Hematopoietic multipotent progenitor cell treated with erythropoietin and hydrocortisone succinate and interleukin-3 and kit ligand, for 8 days (in vitro differentiated cells): ENCODE data around the gene AIFM3.
A peak's percentile ranks its signal among the peaks of the same experiment; 100 is the strongest.
"Not testable (repeated sequence)": the region's sequence is repeated elsewhere in the genome, so short reads cannot be mapped to it uniquely, and the experiment has no call there.

Source experiments
- DNase-seq: peaks from one replicate; pipeline ENCODE4 v3.0.0-alpha.2; 2015

AIFM3 gene

DNA sequence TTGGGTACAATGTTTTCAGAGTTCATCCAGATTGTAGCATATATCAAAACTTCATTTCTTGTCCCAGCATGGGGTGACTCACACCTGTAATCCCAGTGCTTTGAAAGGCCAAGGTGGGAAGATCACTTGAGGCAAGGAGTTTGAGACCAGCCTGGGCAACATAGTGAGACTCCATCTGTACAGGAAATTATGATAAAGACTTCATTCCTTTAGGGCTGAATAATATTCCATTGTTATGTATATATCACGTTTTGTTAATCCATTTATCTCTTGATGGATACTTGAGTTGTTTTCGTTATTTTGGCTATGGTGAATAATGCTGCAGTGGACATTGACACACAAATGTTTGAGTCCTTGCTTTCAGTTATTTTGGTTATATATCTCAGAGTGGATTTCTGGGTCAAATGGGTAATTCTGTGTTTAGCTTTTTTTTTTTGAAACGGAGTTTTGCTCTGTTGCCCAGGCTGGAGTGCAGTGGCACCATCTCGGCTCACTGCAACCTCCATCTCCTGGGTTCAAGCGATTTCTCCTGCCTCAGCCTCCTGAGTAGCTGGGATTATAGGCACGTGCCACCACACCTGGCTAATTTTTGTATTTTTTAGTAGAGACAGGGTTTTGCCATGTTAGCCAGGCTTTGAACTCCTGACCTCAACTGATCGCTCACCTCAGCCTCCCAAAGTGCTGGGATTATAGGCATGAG, 24.7 kb upstream of the AIFM3 start:
- not testable (repeated sequence) for DNase-seq

- DNase-seq = no peak
These were observed 23.7 kb upstream of the AIFM3 start for GRCh38 chr22:20943104-20943933.

GRCh38 chr22:20944042-20944441, 23.0 kb upstream of the AIFM3 start:
- no peak for DNase-seq

DNA sequence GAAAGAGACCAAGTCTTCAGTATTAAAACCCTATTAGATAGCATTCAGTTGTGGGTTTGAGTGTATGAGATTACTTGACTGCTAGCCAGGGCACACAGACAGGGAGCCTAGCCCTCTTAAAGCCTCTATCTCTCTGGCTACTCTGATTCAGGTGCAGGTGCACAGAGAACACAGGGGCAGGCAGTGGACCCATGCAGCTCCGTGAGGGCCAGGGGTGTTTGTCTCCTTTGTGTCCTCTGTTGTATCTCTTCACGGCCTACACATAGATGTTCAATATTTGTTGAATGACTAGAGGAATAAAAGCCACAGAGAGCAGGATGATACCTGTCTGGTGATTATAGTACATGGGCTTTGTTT, 21.5 kb upstream of the AIFM3 start:
- no peak for DNase-seq

DNA sequence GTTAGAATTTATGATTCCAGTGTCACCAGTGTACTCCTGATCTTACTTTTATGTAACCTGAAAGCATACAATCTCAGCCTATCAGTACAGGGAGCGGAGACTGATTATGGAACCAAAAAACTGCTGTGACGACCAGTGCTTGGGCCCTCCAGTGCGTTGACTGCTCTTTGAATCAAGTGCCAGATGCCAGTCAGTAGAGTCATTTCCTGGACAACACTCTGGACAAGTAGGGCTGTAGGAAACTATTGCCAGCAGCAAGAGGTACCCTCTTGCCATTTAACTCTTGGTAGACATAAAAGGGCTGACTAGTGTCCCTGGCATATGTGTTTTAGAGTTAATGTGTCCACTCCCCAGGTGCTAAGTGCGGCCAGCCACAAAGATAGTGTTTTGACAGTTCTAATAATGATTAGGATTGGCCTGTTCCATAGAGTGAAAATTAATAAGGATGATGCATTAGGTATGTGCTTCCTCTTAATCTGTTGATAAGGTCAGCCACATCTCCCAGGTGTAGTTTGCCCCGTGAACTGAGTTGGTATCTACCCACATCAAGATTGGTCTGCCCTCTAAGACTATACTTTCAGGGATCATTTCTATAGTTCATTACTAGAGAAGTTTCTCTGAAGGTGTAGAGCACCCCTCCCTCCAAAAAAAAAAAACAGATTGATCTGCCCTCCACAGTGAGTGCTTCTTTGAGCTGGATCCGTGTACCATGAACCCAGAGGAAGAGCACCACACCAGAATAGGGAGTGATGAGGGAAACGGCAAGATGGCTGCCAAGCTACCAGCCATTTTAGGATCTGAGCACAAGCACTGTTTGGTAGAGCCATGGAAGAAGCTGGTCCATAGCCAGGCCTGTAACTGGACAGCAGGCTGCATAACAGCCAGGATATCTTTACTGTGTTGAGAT, 20.7 kb upstream of the AIFM3 start:
- no peak for DNase-seq

GRCh38 chr22:20946991-20947390, 20.1 kb upstream of the AIFM3 start:
- DNase-seq = no peak

GRCh38 chr22:20948450-20948849, 18.6 kb upstream of the AIFM3 start:
- DNase-seq = no peak

GRCh38 chr22:20948989-20949388, 18.1 kb upstream of the AIFM3 start:
- no peak for DNase-seq

DNA sequence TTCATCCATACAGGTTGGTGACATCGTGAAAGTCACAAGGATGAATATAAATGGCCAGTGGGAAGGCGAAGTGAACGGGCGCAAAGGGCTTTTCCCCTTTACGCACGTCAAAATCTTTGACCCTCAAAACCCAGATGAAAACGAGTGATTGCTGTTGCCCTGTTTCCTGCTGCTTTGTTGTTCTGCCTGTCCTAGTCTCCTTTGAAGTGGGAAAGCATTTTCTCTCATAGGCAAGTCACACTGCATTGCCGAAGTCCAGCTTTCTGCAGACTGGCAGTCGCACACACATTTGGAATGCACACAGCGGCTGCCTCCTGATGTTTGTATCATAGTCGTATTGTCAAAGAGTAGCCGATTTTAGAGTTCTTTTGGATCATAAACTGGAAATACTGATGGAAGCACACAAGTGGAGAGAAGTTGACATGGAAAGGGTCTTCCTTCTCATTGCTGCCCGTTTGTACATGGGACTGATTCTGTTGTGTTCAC, 17.3 kb upstream of the AIFM3 start:
- DNase-seq = no peak

DNA sequence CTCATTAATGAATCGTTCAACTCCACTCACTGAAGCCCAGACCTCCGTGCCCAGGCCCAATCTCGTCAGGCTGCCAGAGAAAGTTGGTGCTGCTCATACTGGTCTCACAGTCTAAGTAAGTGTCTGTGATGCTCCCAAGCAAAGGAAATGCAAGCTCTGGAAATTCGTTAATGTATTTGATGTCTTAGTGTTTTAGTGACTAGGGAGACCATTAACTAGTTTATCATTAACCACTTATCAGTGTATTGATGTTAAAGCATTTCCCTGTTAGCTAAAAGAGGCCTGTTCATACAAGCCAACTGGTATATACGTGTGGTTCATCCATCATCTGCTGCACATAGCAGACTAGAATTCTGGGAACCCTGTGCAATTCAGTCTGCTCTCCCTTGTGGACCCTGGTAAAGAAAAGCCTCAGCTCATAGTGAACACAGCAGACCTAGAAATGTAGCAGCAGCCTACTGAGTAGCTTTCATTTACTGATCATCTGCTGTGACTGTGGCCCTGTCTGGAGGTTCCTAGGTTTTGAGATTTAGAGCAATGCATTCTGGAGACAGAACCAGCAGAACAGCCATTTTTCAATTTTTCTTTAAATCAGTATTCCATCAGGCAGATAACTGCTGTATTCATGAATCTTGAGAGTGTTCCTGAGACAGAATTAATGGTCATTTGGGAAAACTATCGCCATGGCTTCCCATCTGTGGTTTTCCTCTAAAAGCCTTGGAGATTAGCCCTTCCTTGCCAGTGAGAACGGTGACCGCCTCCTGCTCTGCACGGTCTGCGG, 15.7 kb upstream of the AIFM3 start:
- DNase-seq = no peak

GRCh38 chr22:20951932-20952380, 15.1 kb upstream of the AIFM3 start:
- DNase-seq = no peak

DNA sequence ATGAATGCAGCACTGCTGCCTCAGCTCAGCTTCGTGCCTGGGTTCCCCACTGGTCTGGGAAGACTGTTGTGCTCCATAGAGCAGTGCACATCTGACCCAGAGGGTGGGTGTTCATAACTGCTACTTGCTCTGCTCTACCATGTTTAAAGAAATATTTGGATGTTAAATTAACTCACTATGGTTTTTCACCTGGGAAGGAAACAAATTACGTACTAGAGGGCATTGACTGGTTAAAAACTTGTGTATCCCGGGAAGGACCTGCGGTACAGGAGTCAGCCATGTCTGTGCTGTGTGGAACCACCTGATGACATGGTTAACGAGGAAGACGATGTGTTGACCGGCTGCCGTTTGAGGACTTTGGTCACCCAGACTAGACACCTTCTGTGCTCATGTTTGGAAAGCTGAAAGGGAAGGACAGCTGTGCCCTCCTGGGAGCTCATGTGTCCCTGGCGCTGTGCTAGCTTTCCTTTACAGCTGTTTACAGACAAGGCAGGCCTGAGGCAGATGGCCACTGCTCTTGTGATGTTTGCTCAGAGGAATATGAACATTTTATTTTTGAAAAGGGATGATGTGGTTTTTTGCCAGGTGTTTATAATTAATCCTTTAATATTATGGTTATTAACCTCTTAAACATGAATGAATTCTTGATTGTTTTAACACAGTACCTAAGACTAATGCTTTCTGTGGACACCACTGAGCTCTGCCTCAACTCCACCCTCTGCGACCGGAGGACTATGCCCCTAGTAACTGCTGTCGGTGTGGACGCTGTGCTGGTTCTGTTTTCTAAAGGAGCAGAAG, 14.3 kb upstream of the AIFM3 start:
- DNase-seq = no peak

DNA sequence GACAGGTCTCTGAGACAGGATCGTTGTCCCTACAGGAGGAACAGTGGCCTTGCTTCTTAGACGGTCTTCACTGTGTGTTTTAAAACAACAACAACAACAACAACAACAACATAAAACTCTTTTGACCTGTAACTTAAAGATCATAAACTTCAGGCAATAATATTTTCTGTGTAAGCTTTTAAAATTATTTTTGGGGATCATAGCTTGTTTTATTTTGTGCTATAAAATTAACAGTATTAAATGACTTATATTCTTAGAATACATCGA, 13.8 kb upstream of the AIFM3 start:
- no peak for DNase-seq

GRCh38 chr22:20953668-20954500, 13.2 kb upstream of the AIFM3 start:
- DNase-seq = no peak

DNA sequence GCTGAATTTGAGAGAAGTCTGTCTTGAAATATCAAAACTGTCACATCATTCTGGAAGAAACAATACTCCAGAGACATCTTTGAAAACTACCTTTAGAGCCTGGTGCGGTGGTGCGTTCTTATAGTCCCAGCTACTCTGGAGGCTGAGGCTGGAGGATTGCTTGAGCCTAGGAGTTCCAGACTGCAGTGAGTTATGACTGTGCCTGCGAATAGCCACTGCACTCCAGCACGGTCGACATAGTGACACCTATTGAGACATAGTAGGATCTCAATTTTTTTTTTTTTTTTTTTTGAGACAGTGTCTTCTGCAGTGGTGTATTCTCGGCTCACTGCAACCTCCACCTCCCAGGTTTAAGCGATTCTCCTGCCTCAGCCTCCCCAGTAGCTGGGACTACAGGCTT, 11.5 kb upstream of the AIFM3 start:
- peak; percentile 39 for DNase-seq

DNA sequence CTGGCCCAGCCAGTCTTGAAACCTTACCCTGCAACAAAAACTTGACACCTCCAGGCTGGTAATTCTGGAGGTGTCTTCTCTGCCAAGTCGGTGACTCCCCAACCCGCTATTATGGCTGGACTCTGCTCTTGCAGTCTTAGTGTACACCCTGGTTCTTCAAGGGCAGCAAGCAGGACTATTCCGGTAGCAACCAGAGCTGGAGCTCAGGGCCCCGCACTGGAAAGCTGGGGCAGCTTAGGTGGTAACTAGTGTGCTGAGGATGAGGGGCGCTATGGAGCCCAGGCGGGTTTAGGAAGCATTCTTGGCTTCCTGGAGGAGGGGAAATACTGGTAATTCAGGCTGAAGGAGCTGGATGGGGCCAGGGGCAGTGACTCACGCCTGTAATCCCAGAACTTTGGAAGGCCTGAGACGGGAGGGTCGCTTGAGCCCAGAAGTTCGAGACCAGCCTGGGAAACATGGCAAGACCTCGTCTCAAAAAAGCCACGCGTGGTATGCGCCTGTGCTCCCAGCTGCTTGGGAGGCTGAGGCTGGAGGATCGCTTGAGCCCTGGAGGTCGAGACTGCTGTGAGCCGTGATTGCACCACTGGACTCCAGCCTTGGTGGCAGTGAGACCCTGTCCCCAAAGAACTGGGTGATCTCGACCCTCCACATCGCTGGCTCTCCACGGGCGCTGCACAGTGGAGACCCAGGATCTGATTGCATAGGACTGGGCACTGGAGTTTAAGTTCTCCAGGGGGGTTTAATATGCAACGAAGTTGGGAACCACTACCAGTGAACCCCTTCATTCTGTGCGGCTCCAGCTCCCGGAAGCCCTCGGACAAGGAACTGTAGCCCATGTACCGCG, 10.6 kb upstream of the AIFM3 start:
- peak; percentile 46 for DNase-seq

- no peak for DNase-seq
These were observed 9.9 kb upstream of the AIFM3 start for GRCh38 chr22:20957102-20957682.

DNA sequence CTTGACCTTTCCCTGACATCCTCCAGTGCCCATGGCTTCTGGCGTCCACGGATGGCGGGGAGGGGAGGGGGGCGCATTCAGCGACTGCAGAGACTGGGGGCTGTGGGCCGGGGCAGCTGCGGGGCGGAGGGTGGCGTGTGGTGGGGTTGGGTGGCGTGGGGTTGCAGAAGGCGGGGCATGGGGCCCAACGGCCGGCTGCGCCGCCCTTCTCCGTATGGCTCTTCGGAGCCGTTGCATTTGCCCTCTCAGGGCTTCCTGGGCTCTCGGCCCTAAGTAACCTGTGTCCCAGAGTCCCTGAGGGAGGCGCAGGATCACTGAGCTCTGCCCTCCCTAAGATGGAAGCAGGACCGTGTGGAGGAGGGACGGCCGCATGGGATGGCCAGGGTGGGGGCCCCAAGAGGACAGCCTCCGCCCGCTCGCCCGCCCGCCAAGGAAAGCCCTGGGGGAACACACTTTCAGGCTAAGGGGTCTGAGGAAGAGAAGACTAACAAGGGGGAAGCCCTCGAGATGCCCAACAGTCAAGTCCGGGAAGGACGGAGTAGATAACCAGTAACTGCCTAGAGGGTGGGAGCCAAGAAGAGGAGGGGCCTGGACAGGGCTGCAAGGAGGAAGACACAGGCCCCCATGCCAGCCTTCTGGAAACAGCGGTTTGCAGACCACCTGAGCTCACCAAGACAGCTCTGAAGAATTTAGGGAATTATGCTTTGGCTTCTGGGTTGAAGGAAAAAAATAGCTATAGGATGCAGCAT, 9.2 kb upstream of the AIFM3 start:
- peak; percentile 60 for DNase-seq
